ENCODE results near the gene PACSIN1.

Gene PACSIN1

DNA sequence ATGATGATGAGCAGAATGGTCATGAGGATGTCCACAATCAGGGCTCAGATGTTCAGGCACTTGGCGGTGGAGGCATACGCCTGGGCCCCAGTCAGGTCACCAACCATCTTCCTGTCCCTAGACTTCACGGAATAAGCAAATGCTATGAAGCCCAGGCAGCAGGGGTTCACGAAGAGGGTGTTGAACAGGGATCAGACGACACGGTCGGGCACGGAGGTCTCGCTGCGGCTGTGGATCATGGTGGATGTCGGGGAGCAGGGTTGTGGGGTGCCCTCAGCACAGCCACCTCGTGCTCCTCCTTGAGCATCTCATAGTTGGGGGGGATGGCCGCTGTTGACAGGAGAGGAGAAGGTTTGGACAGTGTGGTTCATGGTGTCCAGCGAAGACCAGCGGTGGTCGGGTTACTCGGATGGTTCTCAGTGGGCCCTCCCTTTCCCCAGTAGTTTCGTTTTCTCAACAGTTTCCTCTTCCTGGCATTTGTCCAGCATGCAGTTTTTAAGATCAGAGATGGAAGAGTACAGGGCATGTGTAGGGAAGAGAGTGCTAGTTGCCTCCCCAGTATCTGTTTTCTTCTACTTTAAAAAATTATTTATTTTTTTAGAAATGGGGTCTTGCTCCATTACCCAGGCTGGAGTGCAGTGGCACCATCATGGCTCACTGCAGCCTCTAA is 110.5 kb downstream of the PACSIN1 start:
- H2AFZ ChIP-seq (ENCODE audit: low read length), result no peak overlapping the region
- no peak overlapping the region for H2BK12ac ChIP-seq (ENCODE audit: low read length)
- H2BK5ac ChIP-seq (ENCODE audit: low read length), result no peak overlapping the region
- WGBS, 2 donors (ENCODE audit: extremely low coverage in 2 of 2, insufficient read length in 2 of 2, insufficient replicate concordance in 1 of 2), result no CpG with 5 or more reads among the region's 18 CpGs
- H3K79me1 ChIP-seq (ENCODE audit: low read depth, low read length), result no peaks in the 10 kb centered on the region
- H2BK15ac ChIP-seq (ENCODE audit: low read length), result no peak overlapping the region
- no peak overlapping the region for H4K8ac ChIP-seq (ENCODE audit: low read depth, low read length)
- H3K4me2 ChIP-seq (ENCODE audit: insufficient read depth, low read length, poor library complexity, severe bottlenecking), result no peak overlapping the region
- no peak overlapping the region for H3K9ac ChIP-seq (ENCODE audit: low read depth, low read length, poor library complexity)
- no peak overlapping the region for H3K27ac ChIP-seq (replicated peaks; ENCODE audit: low read length)
- H2AK5ac ChIP-seq (ENCODE audit: low read depth, low read length), result no peak overlapping the region
- peak overlapping the region; percentile 68 for H3K18ac ChIP-seq (ENCODE audit: low read length)
- H3K23ac ChIP-seq (ENCODE audit: low read depth, low read length, poor library complexity), result no peak overlapping the region
- H3K4me1 ChIP-seq (ENCODE audit: control insufficient read depth in 2 of 2, insufficient read depth in 1 of 2, low read depth in 1 of 2, low read length in 2 of 2), result peaks cover 7 to 8% of the 10 kb centered on the region in 2 donors
- peaks cover 0 to 2% of the 10 kb centered on the region in 2 donors for H3K36me3 ChIP-seq (replicated peaks in 1 of 2; ENCODE audit: control insufficient read depth in 2 of 2, insufficient read depth in 2 of 2, low read length in 2 of 2)
- H2BK120ac ChIP-seq (ENCODE audit: low read depth, low read length), result no peak overlapping the region
- peak overlapping the region in 1 of 2 donors; percentile 21 for H3K4me3 ChIP-seq (ENCODE audit: low read length in 2 of 2)
- no peak overlapping the region for H3K4ac ChIP-seq (ENCODE audit: low read length)
- peaks cover 0 to 2% of the 10 kb centered on the region in 2 donors for H3K9me3 ChIP-seq (replicated peaks in 1 of 2; ENCODE audit: control insufficient read depth in 2 of 2, insufficient read depth in 1 of 2, low read depth in 1 of 2, low read length in 2 of 2)
- no peak for DNase-seq (ENCODE audit: low spot score)
- no peaks in the 10 kb centered on the region for H3K27me3 ChIP-seq (ENCODE audit: control insufficient read depth in 3 of 3, insufficient read depth in 3 of 3, low read depth in 1 of 3, low read length in 3 of 3)
- H3K14ac ChIP-seq (ENCODE audit: low read length), result peak overlapping the region; percentile 2
- H4K91ac ChIP-seq (ENCODE audit: low read depth, low read length, poor library complexity), result no peak overlapping the region

DNA sequence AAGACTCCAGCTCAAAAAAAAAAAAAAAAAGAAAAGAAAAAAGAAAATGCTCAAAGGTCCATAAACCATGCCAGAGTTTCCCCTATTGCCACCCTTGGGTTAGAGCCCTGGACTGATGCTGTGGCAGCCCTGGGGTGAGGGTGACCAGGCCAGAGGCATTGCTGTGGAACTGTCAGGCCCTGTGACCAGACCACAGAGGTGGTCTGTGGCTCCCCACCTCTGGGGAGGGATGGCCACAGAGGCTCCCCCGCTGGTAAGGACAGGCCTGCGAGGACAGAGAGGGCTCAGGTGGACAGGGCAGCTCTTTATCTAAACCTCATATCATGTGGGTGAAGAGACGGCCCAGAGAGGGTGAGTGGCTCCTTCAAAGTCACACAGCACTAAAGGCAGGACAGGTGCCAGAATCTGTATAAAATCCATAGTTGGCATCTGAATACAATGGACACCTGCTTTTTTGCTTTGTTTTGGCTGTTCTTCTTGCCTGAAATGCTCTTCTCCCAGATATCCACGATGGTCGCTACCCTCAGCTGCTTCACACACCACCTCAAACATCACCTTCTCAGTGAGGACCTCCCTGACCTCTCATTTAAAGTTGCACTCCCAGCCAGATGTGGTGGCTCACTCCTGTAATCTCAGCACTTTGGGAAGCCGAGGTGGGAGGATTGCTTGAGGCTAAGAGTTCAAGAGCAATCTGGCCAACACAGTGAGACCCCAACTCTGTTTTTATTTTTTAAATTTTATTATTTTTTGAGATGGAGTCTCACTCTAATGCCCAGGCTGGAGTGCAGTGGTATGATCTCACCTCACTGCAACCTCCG is 112.8 kb downstream of the PACSIN1 start:
- Histone ChIP-seq H2BK15ac (ENCODE audit: low read length) (no peak overlapping the region), H2BK5ac (ENCODE audit: low read length) (no peak overlapping the region), H3K27me3 (ENCODE audit: control insufficient read depth in 3 of 3, insufficient read depth in 3 of 3, low read depth in 1 of 3, low read length in 3 of 3) (no peaks in the 10 kb centered on the region), H3K36me3 (replicated peaks in 1 of 2; ENCODE audit: control insufficient read depth in 2 of 2, insufficient read depth in 2 of 2, low read length in 2 of 2) (peaks cover 2 to 4% of the 10 kb centered on the region in 2 donors), H4K91ac (ENCODE audit: low read depth, low read length, poor library complexity) (no peak overlapping the region), H2AK5ac (ENCODE audit: low read depth, low read length) (no peak overlapping the region), H3K4me1 (ENCODE audit: control insufficient read depth in 2 of 2, insufficient read depth in 1 of 2, low read depth in 1 of 2, low read length in 2 of 2) (peaks cover 7 to 8% of the 10 kb centered on the region in 2 donors), H2BK120ac (ENCODE audit: low read depth, low read length) (no peak overlapping the region), H3K9me3 (replicated peaks in 1 of 2; ENCODE audit: control insufficient read depth in 2 of 2, insufficient read depth in 1 of 2, low read depth in 1 of 2, low read length in 2 of 2) (peaks cover 0 to 2% of the 10 kb centered on the region in 2 donors), H3K4me2 (ENCODE audit: insufficient read depth, low read length, poor library complexity, severe bottlenecking) (no peak overlapping the region), H3K27ac (replicated peaks; ENCODE audit: low read length) (no peak overlapping the region), H4K8ac (ENCODE audit: low read depth, low read length) (no peak overlapping the region), H3K79me1 (ENCODE audit: low read depth, low read length) (no peaks in the 10 kb centered on the region), H3K4me3 (ENCODE audit: low read length in 2 of 2) (no peak overlapping the region), H3K14ac (ENCODE audit: low read length) (no peak overlapping the region), H2AFZ (ENCODE audit: low read length) (no peak overlapping the region), H3K4ac (ENCODE audit: low read length) (no peak overlapping the region), H3K9ac (ENCODE audit: low read depth, low read length, poor library complexity) (no peak overlapping the region), H2BK12ac (ENCODE audit: low read length) (no peak overlapping the region), H3K23ac (ENCODE audit: low read depth, low read length, poor library complexity) (no peak overlapping the region), H3K18ac (ENCODE audit: low read length) (peak overlapping the region; percentile 67)
- WGBS, 2 donors (ENCODE audit: extremely low coverage in 2 of 2, insufficient read length in 2 of 2, insufficient replicate concordance in 1 of 2), result no CpG with 5 or more reads among the region's 7 CpGs
- DNase-seq (ENCODE audit: low spot score), result no peak

DNA sequence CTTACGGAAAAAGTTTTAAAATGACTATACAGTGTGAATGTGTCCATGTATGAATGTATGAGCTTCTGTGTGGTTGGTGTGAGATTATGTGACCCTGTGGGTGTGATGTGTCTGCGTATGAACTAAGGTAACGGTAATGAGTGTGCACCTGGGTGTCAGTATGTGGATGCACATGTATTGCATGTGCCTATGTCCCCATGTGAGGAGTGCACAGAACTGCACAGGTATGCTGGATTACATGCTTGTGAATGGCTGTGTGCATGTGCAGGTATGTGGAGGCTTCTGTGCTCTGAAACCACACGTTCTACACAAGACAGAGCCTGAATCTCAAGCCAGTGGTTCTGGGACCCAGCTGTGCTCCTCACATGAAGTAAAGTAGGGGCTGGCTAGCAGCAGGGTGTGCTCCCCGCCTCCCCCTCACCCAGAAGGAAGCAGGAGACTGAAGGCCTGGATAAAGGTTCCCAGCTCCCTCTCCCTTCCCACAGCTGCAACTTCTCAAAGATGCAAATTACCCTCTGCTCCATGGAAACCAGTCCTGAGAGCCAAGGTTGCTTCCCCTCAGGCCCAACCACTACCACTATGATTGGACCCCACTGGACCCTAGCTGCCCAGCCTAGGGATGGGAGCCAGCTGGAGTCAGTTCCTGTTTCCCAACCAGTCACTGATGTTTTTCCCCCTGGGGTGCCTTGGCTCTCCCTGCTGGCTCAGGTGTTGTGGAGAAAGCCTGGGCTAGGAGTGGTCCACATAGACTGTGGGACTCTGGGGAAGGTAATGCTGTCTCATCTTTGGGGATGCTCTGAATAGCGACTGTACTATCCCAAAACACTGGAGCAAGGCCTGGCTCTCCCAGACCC is 115.1 kb downstream of the PACSIN1 start:
- no peak overlapping the region for H3K4me3 ChIP-seq (ENCODE audit: low read length in 2 of 2)
- peak overlapping the region; percentile 7 for H3K9ac ChIP-seq (ENCODE audit: low read depth, low read length, poor library complexity)
- no peak overlapping the region for H3K4ac ChIP-seq (ENCODE audit: low read length)
- peak overlapping the region; percentile 9 for H3K18ac ChIP-seq (ENCODE audit: low read length)
- WGBS, 2 donors (ENCODE audit: extremely low coverage in 2 of 2, insufficient read length in 2 of 2, insufficient replicate concordance in 1 of 2), result no CpG with 5 or more reads among the region's 6 CpGs
- H2AK5ac ChIP-seq (ENCODE audit: low read depth, low read length), result no peak overlapping the region
- peaks cover 7 to 13% of the 10 kb centered on the region in 2 donors for H3K4me1 ChIP-seq (ENCODE audit: control insufficient read depth in 2 of 2, insufficient read depth in 1 of 2, low read depth in 1 of 2, low read length in 2 of 2)
- H3K27ac ChIP-seq (replicated peaks; ENCODE audit: low read length), result no peak overlapping the region
- no peak overlapping the region for H4K91ac ChIP-seq (ENCODE audit: low read depth, low read length, poor library complexity)
- H2BK15ac ChIP-seq (ENCODE audit: low read length), result no peak overlapping the region
- H3K27me3 ChIP-seq (ENCODE audit: control insufficient read depth in 3 of 3, insufficient read depth in 3 of 3, low read depth in 1 of 3, low read length in 3 of 3), result no peaks in the 10 kb centered on the region
- no peak for DNase-seq (ENCODE audit: low spot score)
- H4K8ac ChIP-seq (ENCODE audit: low read depth, low read length), result peak overlapping the region; percentile 70
- H2BK120ac ChIP-seq (ENCODE audit: low read depth, low read length), result no peak overlapping the region
- H3K14ac ChIP-seq (ENCODE audit: low read length), result no peak overlapping the region
- peak overlapping the region; percentile 17 for H3K23ac ChIP-seq (ENCODE audit: low read depth, low read length, poor library complexity)
- no peak overlapping the region for H2BK5ac ChIP-seq (ENCODE audit: low read length)
- no peak overlapping the region for H2AFZ ChIP-seq (ENCODE audit: low read length)
- H3K36me3 ChIP-seq (replicated peaks in 1 of 2; ENCODE audit: control insufficient read depth in 2 of 2, insufficient read depth in 2 of 2, low read length in 2 of 2), result peaks cover 2 to 4% of the 10 kb centered on the region in 2 donors
- H3K79me1 ChIP-seq (ENCODE audit: low read depth, low read length), result no peaks in the 10 kb centered on the region
- H3K9me3 ChIP-seq (replicated peaks in 1 of 2; ENCODE audit: control insufficient read depth in 2 of 2, insufficient read depth in 1 of 2, low read depth in 1 of 2, low read length in 2 of 2), result peaks cover 0 to 2% of the 10 kb centered on the region in 2 donors
- H3K4me2 ChIP-seq (ENCODE audit: insufficient read depth, low read length, poor library complexity, severe bottlenecking), result no peak overlapping the region
- H2BK12ac ChIP-seq (ENCODE audit: low read length), result no peak overlapping the region

Measured in neuronal stem cell (in vitro differentiated cells).